ENCODE measurements around the gene UBA3. TPM values are rescaled to one million over a fixed set of nuclear protein-coding genes. Genes with fewer than 3 reads are reported as not detected.

UBA3 gene
- total and polyA plus RNA-seq, 4 experiments from 2014 or later: 60.1 to 105 (median 81.3) TPM

Small RNA genes lying within 50 kb of the gene (microRNA-seq; reads per million reads assigned to microRNA genes)
- gene MIR3136 (ENCODE audit: borderline microRNAs expressed, borderline number of aligned reads, borderline replicate concordance): 5.7 reads per million, percentile 27 among the genes with 10 or more reads in this experiment

Other genes with a start within 250 kb of the UBA3 start
- gene TAFA4, start 147.8 kb downstream of the UBA3 start, total RNA-seq: not detected
- not detected for gene TAFA4, start 147.8 kb downstream of the UBA3 start, polyA plus RNA-seq
- gene EOGT, start 66.7 kb downstream of the UBA3 start, total RNA-seq: 10 to 100 TPM; 26.7 to 28.6 TPM
- 1 to 10 TPM; 8.2 to 9.2 TPM for gene EOGT, start 66.7 kb downstream of the UBA3 start, polyA plus RNA-seq
- 10 to 100 TPM; 58.5 to 61.0 TPM for gene TMF1, start 28.0 kb downstream of the UBA3 start, total RNA-seq
- gene TMF1, start 28.0 kb downstream of the UBA3 start, polyA plus RNA-seq: 10 to 100 TPM; 42.8 to 43.2 TPM
- 100 to 1,000 TPM; 147 to 156 TPM for gene ARL6IP5, start 4.6 kb upstream of the UBA3 start, total RNA-seq
- gene ARL6IP5, start 4.6 kb upstream of the UBA3 start, polyA plus RNA-seq: 100 to 1,000 TPM; 500 to 953 TPM
- not detected for gene LMOD3, start 42.2 kb upstream of the UBA3 start, total RNA-seq
- gene LMOD3, start 42.2 kb upstream of the UBA3 start, polyA plus RNA-seq: under 1 TPM; 0.13 to 0.24 TPM